HG03439 (cell line): ENCODE results near the gene RIOK3.

ENCODE experiments used
- ATAC-seq: cut with Tn5 transposase; IDR thresholded peaks from one replicate; pipeline ENCODE4 v1.9.1; 2021; ENCODE audit warnings: mild to moderate bottlenecking, moderate library complexity; ENCODE audit not compliant: unreplicated experiment

RIOK3 gene

DNA sequence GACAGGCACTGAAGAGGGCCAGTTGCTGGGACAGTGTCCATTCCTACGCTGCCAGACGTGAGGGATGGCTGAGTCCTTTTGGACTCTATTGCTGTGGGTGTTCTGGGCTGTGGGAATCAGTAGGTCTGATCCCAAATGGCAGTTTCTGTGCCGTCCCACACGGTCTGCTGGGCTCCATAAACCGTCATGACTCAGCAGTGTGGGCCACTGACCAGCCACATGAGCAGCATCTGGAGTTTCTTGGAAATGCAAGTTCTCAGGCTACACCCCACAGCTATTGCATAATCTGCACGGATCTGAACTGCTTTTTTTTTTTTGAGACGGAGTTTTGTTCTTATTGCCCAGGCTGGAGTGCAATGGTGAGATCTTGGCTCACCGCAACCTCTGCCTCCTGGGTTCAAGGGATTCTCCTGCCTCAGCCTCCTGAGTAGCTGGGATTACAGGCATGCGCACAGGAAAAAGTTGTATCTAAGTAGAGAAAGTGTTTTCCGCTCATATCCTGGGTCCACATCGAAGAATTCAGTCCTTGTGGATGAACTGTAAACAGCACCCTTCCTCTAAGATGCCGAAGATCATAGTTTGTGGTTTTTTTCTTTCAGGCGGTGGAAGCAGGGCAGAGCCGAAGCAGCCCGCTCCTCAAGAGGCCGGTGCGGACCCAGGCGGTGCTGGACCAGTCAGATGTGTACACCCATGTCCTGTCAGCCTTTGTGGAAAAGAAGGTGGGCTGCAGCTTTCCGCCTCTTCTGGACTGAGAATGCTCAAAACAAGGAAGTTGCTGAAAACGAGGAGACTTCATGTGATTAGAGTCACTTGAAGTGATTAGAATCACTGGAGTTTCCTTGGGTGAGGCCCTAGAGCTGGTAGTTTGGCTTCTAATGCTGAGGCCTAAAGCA, 75.7 kb downstream of the RIOK3 start:
- no peak for ATAC-seq

DNA sequence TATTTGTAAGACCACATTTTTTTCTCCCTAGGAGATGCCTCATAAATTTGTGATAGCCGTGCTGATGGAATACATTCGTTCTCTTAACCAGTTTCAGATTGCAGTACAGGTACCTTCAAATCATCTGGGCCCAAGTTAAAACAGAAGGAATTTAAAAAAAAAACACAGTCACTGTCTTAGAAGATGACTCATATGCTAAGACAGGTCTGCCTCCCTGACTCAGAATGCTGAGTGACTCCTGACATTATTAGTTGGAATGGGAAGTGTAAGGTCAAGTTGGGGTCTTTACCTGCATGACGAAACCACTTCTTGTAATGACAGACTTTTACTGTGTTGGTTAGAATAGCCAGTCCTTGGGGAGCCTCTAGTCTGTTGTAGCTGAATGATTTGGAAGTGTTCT, 76.5 kb downstream of the RIOK3 start:
- no peak for ATAC-seq

DNA sequence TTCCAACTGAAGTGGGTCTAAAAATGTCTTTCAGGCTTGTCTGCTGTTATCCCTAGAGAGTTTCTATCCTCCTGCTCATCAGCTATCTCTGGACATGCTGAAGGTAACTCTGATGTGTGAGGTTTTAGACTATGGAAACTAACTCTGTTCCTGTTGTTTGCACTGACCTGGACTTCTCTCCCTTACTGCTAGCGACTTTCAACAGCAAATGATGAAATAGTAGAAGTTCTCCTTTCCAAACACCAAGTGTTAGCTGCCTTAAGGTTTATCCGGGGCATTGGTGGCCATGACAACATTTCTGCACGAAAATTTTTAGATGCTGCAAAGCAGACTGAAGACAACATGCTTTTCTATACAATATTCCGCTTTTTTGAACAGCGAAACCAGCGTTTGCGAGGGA, 77.1 kb downstream of the RIOK3 start:
- ATAC-seq = no peak

DNA sequence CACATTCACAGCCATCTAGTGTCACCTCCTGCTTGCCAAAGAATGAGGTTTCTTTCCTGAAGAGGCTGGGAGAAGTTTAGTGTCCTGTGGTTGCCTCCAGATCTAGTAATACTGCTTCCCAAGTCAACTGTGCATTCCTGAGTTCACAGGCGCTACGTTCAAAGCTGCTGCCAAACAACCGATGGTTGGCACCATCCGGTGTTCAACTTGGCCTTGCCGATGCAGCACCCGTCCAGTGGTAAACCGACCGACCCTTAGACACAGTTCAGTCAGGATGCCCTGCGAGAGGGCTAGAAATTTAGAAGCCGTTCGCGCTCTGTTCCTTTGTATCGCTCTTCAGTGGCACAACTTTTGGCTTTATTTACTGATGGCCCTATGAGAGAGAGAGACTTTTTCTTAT, 78.8 kb downstream of the RIOK3 start:
- ATAC-seq = no peak
